ENCODE data around the gene PARVA.

Gene PARVA

GRCh38 chr11:12535321-12535720 is 157.9 kb downstream of the PARVA start:
- DNase-seq: no peak

- no peak for DNase-seq
Observed at GRCh38 chr11:12536566-12536965, 159.2 kb downstream of the PARVA start.

- no peak for DNase-seq
Observed at GRCh38 chr11:12537778-12538401, 160.5 kb downstream of the PARVA start.

- no peak for DNase-seq
Observed at GRCh38 chr11:12538889-12539421, 161.6 kb downstream of the PARVA start.

- no peak for DNase-seq
Observed at GRCh38 chr11:12539572-12539971, 162.2 kb downstream of the PARVA start.

GRCh38 chr11:12540075-12540680 is 162.8 kb downstream of the PARVA start:
- no peak for DNase-seq

GRCh38 chr11:12540913-12541582 is 163.7 kb downstream of the PARVA start:
- DNase-seq: no peak

GRCh38 chr11:12541583-12542151 is 164.3 kb downstream of the PARVA start:
- no peak for DNase-seq

GRCh38 chr11:12542186-12542935 is 165.0 kb downstream of the PARVA start:
- DNase-seq: no peak

GRCh38 chr11:12543596-12544415 is 166.4 kb downstream of the PARVA start:
- DNase-seq: no peak

- no peak for DNase-seq
Observed at GRCh38 chr11:12544986-12545775, 167.8 kb downstream of the PARVA start.

GRCh38 chr11:12546122-12546521 is 168.8 kb downstream of the PARVA start:
- DNase-seq: no peak

GRCh38 chr11:12546660-12547059 is 169.3 kb downstream of the PARVA start:
- no peak for DNase-seq

GRCh38 chr11:12547953-12548650 is 170.7 kb downstream of the PARVA start:
- DNase-seq: no peak

GRCh38 chr11:12552692-12553091 is 175.3 kb downstream of the PARVA start:
- DNase-seq: no peak

- DNase-seq: no peak
Observed at GRCh38 chr11:12554122-12554521, 176.8 kb downstream of the PARVA start.

GRCh38 chr11:12556155-12556554 is 178.8 kb downstream of the PARVA start:
- no peak for DNase-seq

GRCh38 chr11:12556788-12557384 is 179.5 kb downstream of the PARVA start:
- DNase-seq: no peak

- DNase-seq: no peak
Observed at GRCh38 chr11:12559011-12559410, 181.6 kb downstream of the PARVA start.

GRCh38 chr11:12560362-12560761 is 183.0 kb downstream of the PARVA start:
- DNase-seq: no peak
